HG02870 (cell line): ENCODE measurements around the gene OR2D3.
"Not testable (repeated sequence)": the region's sequence is repeated elsewhere in the genome, so short reads cannot be mapped to it uniquely, and the experiment has no call there.

Source experiments
- ATAC-seq: cut with Tn5 transposase; IDR thresholded peaks from one replicate; pipeline ENCODE4 v1.9.1; 2021; ENCODE audit warnings: mild to moderate bottlenecking, moderate library complexity; ENCODE audit not compliant: unreplicated experiment

OR2D3 gene

DNA sequence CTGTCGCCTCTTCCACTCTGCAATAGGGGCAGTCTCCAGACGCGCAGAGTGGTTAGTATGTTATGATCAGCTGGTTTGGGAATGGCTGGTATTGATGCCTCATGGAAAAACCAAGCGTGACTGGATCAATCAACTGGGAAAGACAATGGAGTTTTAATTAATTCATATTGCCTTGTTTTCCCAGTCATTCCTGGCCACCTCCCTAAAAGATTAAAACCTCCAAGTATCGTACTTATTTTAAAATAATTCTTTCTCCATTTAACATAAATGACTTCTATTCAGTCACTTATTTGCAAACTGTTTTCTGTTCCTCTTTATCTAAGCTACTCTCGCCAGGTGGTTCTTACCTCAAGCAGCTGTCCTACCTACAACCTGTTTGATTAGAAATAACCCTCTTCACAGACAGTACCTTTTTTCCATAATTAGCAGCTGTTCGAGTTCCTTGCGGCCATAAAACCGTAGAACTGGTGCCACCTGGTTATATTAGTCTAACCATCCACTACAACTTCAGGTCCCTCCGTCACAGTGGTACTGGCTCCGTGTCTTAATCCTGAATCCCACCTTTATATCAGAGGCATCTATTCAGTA lies 6.3 kb downstream of the OR2D3 start:
- peak; percentile 66 for ATAC-seq

DNA sequence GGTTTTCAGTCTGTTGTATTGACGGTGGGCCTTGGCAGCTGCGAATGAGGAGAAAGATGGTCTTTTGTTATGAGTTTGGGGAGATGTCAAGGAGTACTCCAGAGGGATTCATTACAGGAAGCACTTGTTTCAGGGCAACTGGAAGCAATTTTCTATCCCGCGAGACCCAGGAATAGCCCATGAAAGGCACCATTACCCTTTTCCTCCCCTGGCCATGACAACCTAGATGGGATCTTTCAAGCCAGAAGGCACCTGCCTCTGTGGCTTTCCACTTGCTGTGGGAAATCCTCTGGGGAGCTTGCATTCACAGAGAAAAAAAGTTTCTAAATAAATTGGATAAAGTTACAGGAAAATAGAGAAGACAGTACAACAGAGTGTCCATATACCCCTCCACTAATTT lies 8.1 kb downstream of the OR2D3 start:
- ATAC-seq = no peak

DNA sequence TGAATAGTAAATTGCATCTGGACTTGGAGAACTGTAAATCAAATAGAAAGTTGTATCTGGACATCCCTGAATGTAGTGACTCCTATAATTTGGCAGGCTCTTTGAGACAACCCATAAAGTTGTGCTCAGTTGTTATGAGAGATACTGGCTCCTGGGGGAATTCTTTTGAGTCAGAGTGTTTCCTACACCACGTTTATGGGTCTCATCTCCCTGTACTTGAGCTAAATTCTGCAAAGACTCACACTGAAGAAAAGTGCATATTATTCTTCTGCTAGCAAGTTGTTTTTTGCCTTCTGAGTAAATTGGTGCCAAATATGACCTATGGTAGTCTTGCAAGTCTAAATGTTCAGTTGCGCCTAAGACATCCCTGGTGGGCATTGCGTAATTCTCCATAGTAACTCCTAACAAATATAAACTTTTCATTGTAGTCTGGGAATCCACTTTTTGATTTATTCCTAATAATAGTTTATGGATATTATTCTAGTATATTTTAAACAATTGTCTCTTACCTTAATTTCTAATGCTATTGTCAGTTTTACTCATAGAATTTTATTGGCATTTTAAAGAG lies 10.4 kb downstream of the OR2D3 start:
- ATAC-seq = no peak

DNA sequence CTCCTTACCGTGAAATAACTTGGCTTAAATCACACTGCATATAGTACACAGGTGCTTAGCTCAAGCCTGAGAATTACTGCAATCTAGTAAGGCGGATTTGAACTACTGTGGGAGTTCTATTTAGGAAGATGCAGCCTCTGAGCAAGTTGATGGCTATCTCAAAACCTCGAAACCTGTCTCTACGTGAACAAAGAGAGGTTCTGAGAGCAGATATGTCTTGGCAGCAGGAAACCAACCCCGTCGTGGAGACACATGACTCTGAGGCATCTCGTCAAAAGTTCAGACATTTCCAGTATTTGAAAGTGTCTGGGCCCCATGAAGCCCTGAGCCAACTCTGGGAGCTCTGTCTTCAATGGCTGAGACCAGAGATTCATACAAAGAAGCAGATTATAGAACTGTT lies 11.3 kb downstream of the OR2D3 start:
- no peak for ATAC-seq

DNA sequence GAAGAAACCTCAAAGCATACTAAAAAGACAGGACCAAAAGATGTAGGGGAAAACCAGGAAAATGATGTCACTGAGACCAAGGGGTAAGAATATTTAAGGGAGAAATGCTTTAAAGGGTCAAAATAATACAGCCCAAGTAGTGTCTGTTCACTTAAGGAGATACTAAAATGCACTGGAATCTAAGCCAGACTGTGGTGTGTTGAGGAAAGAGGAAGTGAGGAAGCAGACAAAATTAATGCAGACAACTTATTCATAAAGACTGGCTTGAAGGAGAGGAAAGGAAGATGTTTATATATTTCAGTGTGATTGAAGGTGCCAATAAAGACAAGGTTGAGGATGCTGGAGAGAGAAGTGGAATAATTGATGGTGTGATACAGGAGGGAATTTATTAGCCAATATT lies 21.2 kb downstream of the OR2D3 start:
- no peak for ATAC-seq

DNA sequence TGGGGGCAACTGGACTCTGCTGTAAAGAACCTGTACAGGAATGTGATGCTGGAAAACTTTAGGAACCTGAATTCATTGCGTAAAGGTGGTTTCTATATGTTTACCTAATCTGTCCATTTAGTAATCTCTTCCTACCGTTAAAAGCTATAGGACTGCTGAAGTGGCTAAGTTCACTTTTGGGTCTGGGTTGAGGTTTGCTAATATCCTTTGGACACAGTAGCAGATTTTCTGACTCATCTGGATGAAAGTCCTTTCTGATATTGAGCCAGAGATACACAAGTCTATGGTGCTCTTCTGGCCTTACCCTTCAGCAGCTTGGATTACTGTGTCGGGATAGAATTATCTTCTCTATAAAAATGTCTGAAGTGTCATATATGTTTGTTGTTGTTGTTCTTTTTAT lies 22.3 kb downstream of the OR2D3 start:
- no peak for ATAC-seq

DNA sequence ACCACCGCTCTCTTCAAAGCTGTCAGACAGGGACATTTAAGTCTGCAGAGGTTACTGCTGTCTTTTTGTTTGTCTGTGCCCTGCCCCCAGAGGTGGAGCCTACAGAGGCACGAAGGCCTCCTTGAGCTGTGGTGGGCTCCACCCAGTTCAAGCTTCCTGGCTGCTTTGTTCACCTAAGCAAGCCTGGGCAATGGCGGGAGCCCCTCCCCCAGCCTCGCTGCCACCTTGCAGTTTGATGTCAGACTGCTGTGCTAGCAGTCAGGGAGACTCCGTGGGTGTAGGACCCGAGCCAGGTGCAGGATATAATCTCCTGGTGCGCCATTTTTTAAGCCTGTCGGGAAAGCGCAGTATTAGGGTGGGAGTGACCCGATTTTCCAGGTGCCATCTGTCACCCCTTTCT lies 33.4 kb downstream of the OR2D3 start:
- not testable (repeated sequence) for ATAC-seq

DNA sequence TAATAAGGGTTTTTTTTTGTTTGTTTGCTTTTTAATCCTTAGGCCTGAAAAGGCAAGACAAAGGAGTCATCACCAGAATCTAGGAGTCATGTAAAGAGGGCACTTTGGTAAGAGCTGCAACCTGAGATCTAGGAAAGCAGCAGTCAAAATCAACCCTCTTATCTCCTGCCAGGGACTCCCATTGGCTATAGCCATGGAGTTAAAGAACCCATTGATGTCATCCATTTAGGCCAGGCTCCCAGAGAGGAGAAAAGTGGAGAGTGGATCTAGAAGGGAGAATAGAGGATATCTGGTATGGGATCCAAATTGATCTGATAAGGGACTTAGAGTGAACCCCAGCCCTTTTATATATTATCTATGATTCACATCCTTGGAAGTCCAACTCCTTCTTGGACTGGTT lies 41.3 kb downstream of the OR2D3 start:
- peak; percentile 8 for ATAC-seq

DNA sequence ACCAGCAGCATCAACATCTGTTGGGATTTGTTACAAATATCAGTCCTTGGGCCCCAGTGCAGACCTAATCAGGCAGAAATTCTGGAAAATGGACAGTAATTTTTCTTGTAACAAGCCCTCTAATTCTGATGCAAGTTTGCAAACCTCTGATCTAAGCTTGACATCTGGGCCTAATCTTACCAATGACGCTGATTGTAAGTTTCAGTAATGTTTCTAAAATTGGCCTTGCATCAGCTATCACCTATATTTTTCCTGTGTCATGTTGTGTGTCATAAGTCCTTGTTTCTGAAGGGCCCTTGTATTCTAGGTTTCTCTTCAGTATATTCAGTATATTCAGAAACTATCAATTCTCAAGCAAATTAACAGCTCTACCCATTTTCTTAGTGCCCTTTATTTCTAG lies 41.9 kb downstream of the OR2D3 start:
- peak; percentile 84 for ATAC-seq

DNA sequence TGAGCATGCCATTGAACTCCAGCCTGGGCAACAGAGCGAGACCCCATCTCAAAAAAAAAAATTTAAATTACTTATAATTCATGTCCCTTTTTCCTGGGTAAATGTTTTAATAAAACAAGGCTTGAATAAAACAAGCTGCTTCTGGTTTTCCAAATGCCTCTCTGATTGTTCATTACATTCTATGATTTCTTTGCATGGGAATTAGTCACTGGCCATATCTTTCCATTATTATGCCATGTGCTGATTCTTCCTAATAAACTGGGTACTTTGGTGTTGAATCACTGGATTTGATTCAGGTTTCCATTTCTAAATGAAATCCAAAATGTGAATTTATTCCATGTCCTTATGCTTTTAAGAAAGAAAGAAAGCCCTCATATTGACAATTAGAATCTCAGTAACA lies 48.0 kb downstream of the OR2D3 start:
- ATAC-seq = no peak

DNA sequence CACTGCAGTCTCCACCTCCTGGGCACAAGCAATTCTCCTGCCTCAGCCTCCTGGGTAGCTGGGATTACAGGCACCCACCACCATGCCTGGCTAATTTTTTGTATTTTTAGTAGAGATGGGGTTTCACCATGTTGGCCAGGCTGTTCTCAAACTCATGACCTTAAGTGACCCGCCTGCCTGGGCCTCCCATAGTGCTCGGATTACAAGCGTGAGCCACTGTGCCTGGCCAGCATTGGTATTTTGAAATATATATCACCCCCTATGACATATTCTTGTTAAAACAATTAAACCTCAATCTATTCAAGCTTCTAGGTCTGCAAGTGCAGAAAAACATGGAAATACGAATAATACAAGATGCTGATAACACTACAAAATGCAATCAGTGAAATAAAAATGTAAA lies 49.1 kb downstream of the OR2D3 start:
- ATAC-seq = not testable (repeated sequence)
